ENCODE measurements around the gene GCKR. TPM values are rescaled to one million over a fixed set of nuclear protein-coding genes. Genes with fewer than 3 reads are reported as not detected.

The GCKR gene
- total RNA-seq, 1 experiment from 2014 or later, result not detected

- TF ChIP-seq SP1 (IDR thresholded peaks at IDR 0.05; ENCODE audit: low read depth), result no peak
- no peak for TF ChIP-seq CEBPB (IDR thresholded peaks at IDR 0.05; ENCODE audit: low read depth)
- no peak for TF ChIP-seq ZBTB33 (IDR thresholded peaks at IDR 0.05; ENCODE audit: extremely low read depth, insufficient replicate concordance, low read length)
- no peak for TF ChIP-seq FOSL1 (IDR thresholded peaks at IDR 0.05; ENCODE audit: low read depth)
- no peak for TF ChIP-seq EZH2 (IDR thresholded peaks at IDR 0.05)
- no peak for TF ChIP-seq ZFX (IDR thresholded peaks at IDR 0.05)
- Histone ChIP-seq H3K4me1 (ENCODE audit: control insufficient read depth in 1 of 2, insufficient read depth in 2 of 2, low read length in 2 of 2) (peaks cover 8 to 27% of the 10 kb centered on the region in 2 experiments), H3K9me2 (ENCODE audit: insufficient read depth) (no peaks in the 10 kb centered on the region), H4K20me1 (ENCODE audit: insufficient read depth) (no peaks in the 10 kb centered on the region), H3K27me3 (ENCODE audit: insufficient read depth, low read length) (0 out of 2 replicates have a peak, but pooled peaks cover 6% of the 10 kb centered on the region), H3K27ac (ENCODE audit: low read depth, low read length) (no peak overlapping the region), H2AFZ (ENCODE audit: low read depth, low read length, poor library complexity, severe bottlenecking) (no peak overlapping the region), H3K9me3 (ENCODE audit: control insufficient read depth in 1 of 2, insufficient read depth in 1 of 2, low read depth in 1 of 2, low read length in 2 of 2) (no peaks in the 10 kb centered on the region), H3K4me3 (replicated peaks in 1 of 2; ENCODE audit: low read depth in 1 of 2, low read length in 2 of 2) (no peak overlapping the region), H3K9ac (ENCODE audit: low read length) (no peak overlapping the region), H3K4me2 (ENCODE audit: low read length) (no peak overlapping the region), H3K79me2 (ENCODE audit: insufficient read depth, low read length) (no peaks in the 10 kb centered on the region), H3K36me3 (ENCODE audit: control insufficient read depth in 1 of 2, insufficient read depth in 2 of 2, low read length in 2 of 2) (no peaks in the 10 kb centered on the region)
- BruUV-seq (replicated peaks), result no TSS peak
- RAD21 ChIA-PET (ENCODE audit: low non-redundant PET in 1 of 2, low total read pairs in 2 of 2, uncharacterized antibody in 2 of 2, unreplicated experiment in 2 of 2), result no interaction called here
- CTCF ChIA-PET, result no interaction called here
- DNase-seq (ENCODE audit: low read depth, low spot score) (no peak), ATAC-seq (no peak)
- POLR2A ChIA-PET, result no interaction called here
- intact Hi-C loops (cut with micrococcal nuclease), result no loop called here
Observed at GRCh38 chr2:27492557-27492956, 4.1 kb upstream of the GCKR start.

- no peak overlapping the region for H3K9ac ChIP-seq (ENCODE audit: low read length)
- ChIA-PET RAD21 (ENCODE audit: low non-redundant PET in 1 of 2, low total read pairs in 2 of 2, uncharacterized antibody in 2 of 2, unreplicated experiment in 2 of 2) (no interaction called here), CTCF (no interaction called here), POLR2A (no interaction called here)
- TF ChIP-seq MAX (IDR thresholded peaks at IDR 0.05), result no peak
- TF ChIP-seq REST (IDR thresholded peaks at IDR 0.05; ENCODE audit: low read depth), result no peak
- TF ChIP-seq CTCF (IDR thresholded peaks at IDR 0.05 in 2 of 3, conservative IDR thresholded peaks at IDR 0.05 in 1 of 3; ENCODE audit: borderline replicate concordance in 1 of 3, insufficient read depth in 1 of 3, low read depth in 2 of 3, low read length in 2 of 3), result no peak
- no peak for TF ChIP-seq EGR1 (IDR thresholded peaks at IDR 0.05; ENCODE audit: low read depth)
- no peak for TF ChIP-seq SIN3A (IDR thresholded peaks at IDR 0.05; ENCODE audit: low read depth)
- no peak for TF ChIP-seq POLR2AphosphoS5 (IDR thresholded peaks at IDR 0.05; ENCODE audit: low read depth, low read length)
- no peaks in the 10 kb centered on the region for H3K9me3 ChIP-seq (ENCODE audit: control insufficient read depth in 1 of 2, insufficient read depth in 1 of 2, low read depth in 1 of 2, low read length in 2 of 2)
- no peak for DNase-seq (ENCODE audit: low read depth, low spot score)
- no peaks in the 10 kb centered on the region for H3K36me3 ChIP-seq (ENCODE audit: control insufficient read depth in 1 of 2, insufficient read depth in 2 of 2, low read length in 2 of 2)
- BruUV-seq (replicated peaks), result TSS peak; percentile 52
- H3K4me2 ChIP-seq (ENCODE audit: low read length), result peak overlapping the region; percentile 76
- H3K27me3 ChIP-seq (ENCODE audit: insufficient read depth, low read length), result peaks cover 8% of the 10 kb centered on the region; the same call in 1 of the 2 replicates
- intact Hi-C loops (cut with micrococcal nuclease), result no loop called here
- no peak overlapping the region for H2AFZ ChIP-seq (ENCODE audit: low read depth, low read length, poor library complexity, severe bottlenecking)
- no peaks in the 10 kb centered on the region for H3K79me2 ChIP-seq (ENCODE audit: insufficient read depth, low read length)
- no peak overlapping the region for H3K4me3 ChIP-seq (replicated peaks in 1 of 2; ENCODE audit: low read depth in 1 of 2, low read length in 2 of 2)
- peaks cover 4 to 22% of the 10 kb centered on the region in 2 experiments for H3K4me1 ChIP-seq (ENCODE audit: control insufficient read depth in 1 of 2, insufficient read depth in 2 of 2, low read length in 2 of 2)
- no peak overlapping the region for H3K27ac ChIP-seq (ENCODE audit: low read depth, low read length)
- H4K20me1 ChIP-seq (ENCODE audit: insufficient read depth), result no peaks in the 10 kb centered on the region
- no peaks in the 10 kb centered on the region for H3K9me2 ChIP-seq (ENCODE audit: insufficient read depth)
- ATAC-seq, result no peak
Observed at GRCh38 chr2:27493948-27494283, 2.7 kb upstream of the GCKR start.

Data from HCT116 (cell line).